Activated naive CD4-positive, alpha-beta T cell treated with anti-CD3 and anti-CD28 coated beads, Interleukin-2, amount 50 U/mL, for 16 hours (primary cell): Measurements from ENCODE around the gene CD47.

Source experiments
- DNase-seq: peaks from one replicate; pipeline ENCODE4 v3.0.0-alpha.2; 2020

CD47 gene

DNA sequence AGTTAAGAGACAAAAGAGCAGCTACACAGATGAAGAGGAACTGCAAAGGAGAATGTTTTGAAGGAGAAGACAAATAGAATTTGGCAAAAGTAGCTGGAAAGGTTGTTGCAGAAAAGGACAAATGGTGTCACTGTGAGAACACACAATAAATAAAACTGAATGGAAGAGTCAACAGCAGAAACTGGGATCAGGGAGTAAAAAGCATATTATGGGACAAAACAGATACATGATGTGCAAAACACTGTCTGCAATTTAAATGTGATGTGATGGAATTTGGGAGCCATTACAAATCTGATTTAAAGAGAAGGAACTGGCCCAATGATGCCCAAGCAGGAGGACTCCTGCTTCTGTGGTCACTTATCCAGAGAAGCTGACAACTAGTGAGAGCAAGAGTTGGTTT, 46.1 kb downstream of the CD47 start:
- DNase-seq = no peak

- no peak for DNase-seq
Observed at GRCh38 chr3:108042300-108042699, 48.5 kb downstream of the CD47 start.

GRCh38 chr3:108041253-108041652, 49.6 kb downstream of the CD47 start:
- no peak for DNase-seq

DNA sequence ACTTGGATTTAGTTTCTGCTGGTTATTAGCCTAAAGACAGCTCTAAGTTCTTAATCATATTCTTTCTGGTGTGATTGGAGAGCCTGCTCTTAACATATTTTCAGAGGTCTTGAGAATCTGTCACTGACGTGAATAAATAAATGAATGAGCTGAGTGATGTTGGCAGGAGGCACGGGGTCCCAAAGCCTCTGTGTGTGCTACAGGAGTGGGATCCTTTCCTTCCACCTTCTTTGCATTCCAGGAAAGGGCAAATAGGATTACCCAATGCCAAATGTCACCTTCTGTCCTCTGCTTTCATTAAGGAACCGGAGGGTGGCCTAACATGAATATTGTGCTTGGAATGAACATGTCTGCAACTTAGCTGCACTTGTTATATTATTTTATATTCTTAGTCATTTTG, 53.1 kb downstream of the CD47 start:
- DNase-seq = no peak

DNA sequence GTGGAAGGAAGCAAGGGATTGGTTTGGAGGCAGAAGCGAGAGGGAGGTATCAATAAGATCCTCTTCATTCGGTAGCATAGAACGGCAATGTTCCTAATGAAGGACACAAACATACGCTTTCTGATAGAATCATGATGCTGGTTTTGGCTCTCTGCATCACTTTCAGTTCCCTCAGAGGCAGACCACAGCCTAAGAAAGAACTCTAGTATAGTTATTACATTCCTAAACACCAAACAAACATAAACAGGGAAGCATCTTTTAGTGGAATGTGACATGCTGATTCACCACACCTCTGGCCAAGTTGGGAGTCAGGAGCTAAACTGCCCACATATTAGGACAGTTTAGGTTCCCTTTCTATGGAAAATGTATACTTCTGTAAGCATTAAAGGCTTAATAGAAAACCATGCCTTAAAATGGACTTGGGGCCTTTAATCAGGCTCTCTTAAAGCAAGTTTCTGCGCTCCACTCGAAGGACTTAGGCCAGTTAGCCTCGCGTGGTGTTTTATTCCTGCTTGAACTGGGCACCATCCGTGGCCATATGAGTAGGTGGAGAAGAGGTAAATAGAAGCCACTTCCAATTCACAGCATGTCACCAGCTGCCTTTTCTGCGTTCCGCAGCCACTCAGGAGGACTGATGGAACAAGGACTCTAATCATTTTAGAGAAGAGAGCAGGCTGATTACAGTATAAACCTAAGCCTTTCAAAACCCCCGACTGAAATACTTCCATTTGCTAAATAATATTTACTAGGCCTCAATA, 53.7 kb downstream of the CD47 start:
- no peak for DNase-seq

DNA sequence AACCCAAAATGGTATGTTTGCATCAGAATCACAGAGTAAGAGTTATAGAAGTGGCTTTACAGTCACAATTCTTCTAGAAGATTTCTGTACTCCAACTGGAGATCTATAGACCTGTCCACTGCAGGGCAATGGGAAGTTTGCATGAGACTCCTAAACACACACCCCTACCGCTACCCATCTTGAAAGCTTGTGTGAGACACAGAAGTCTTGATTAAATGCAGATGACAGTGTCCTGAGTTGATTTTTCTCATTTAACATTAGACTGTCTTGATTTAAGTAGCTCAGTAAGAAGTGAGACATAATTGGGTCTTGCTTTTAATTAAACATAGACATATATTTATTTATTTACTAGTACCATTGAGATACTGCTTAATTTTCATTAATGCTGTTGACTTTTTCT, 54.4 kb downstream of the CD47 start:
- DNase-seq = no peak

DNA sequence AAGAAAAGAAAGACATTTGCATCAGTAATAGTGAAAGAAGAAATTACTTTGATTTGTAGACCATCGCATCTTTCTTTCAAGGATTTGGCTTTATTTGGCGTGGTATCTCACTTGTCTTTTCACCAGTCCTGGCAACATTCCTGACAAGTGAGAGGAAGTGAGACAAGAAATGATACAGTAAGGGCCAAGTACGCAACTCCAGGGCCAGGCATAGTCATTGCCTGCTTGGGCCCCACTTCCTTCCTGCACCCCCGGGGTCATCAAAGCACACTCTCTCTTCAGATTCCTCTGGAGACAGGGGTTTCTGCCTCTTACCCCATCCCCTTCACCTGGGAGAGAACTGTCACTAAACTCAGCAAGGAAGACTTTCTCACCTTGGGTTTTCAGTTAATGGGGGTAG, 55.1 kb downstream of the CD47 start:
- DNase-seq = no peak

- no peak for DNase-seq
Observed at GRCh38 chr3:108031895-108032294, 58.9 kb downstream of the CD47 start.

GRCh38 chr3:108030960-108031359, 59.9 kb downstream of the CD47 start:
- no peak for DNase-seq

DNA sequence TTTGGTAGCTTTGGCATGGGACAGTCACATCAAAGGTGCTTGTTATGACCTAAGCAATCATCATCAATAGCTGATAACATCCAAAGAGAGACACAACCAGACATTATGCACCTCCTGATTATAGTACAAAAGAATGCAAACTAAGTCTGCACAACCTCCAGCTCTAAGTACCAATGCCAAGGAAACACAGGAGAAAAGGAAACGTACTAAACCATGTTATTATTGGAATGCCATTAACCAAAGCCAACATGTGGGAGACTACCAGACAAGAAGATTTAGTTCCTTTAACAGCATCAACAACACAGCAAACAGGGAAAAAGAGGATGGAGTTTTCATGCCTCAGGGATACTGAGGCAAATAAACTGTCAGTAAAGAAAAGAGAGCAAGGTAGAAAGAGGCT, 61.4 kb downstream of the CD47 start:
- DNase-seq = no peak

GRCh38 chr3:108028896-108029295, 61.9 kb downstream of the CD47 start:
- DNase-seq = no peak

DNA sequence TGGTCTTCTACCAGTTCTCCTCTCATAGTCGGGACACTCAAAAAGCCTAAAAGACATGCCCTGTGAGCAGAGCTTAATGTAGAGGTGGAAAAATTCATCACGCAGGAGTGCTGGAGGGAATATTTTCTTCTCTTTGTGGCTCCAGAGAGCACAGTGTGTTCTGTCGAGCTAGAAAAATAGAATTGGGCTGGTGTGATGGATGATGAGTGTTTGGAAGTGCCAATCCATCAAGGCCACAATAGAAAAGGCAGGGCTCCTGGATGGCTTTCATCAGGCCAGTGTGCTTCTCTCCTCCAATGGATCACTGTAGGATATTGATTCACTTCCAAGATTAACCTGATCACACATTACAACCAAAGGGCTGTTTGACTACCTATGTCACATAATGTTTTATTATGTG, 65.7 kb downstream of the CD47 start:
- no peak for DNase-seq

DNA sequence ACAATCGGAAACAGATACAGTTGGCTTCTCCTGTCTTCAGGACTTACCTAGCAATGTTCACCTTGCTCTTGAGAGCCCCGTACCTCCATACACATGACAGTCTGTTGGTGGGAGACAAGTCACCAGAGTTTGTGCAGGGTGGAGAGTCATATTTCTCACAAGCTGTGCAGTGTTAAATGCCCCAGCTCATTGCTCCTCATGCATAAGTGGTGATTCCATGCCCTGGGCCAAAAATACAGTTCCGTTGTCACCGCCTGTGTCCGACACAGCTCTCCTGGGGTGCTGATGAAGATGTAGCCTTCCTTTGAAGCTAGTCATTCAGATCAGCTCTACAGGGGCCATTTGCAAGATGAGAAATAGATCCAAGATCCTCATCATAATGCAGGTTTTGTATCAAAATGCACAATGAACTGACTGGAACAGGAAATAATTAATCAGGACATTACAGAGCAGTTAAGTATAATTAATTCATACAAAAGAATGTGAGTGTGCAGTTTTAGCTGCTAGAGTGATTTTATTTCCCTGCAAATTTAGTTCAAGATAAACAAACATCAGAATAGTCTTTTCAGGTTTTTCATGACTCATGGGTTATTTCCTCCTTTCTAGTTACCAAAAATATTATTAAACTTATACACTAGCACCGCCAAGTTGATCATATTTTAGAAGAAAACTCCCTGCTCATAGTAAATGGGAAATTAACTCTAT, 66.5 kb downstream of the CD47 start:
- no peak for DNase-seq

DNA sequence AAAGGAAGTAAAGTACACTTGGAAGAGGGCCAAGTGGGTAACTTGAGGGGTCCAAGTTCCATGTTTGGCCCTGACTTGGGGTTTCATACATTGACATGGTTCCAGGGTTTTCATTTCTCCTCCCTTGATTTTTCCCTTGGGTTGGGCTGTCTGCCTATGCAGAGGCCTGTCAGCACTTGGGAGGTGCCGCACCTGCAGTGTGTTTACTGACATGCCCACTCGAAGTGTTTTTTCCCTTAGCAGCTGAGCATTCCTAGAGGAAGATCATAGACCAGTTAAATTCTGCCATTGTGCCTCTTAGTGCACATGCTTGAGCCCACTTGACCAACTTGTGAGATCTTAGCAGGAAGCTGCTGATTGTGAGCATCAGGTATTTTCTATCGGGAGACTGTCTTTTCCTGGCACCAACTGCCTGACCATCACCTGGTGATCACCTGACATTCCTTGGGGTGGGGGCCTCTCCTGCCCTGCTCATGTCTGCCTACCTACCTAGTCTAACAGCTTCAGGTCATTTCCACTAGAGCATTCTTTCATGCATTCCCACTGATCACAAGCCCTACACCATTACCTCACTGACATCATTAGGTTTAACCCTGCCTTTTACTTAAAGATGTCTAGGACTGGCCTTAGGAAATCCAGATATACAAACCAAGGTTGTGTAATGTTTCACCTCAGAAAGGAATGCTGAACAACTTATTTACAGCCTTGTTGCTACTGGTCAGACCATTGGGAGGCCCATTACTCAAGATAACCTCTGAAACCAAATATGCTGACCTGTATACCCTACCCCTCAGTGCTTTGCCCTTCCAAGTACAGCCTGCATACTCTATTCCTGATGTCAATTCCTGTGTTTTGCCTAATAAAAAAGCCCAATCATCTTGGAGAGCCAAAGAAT, 68.3 kb downstream of the CD47 start:
- no peak for DNase-seq

DNA sequence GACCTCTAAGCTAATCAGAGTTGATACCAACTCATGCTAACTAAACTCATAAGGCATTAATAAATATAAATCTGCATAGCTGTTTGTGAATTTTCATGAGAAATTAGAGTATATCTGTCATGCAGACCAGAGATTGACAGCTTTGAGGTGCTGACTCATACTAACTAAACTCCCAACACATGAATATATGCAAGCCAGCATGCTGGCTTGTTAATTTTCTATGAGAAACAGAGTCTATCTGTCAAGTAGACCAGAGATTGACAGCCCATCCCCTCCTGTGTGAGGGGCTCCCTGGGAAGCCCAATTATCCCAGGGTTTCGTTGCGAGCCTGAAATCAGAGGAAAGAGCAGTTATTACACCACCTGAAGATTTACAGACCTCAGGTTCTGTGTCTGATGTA, 69.3 kb downstream of the CD47 start:
- DNase-seq = no peak

GRCh38 chr3:108021131-108021530, 69.7 kb downstream of the CD47 start:
- DNase-seq = no peak

DNA sequence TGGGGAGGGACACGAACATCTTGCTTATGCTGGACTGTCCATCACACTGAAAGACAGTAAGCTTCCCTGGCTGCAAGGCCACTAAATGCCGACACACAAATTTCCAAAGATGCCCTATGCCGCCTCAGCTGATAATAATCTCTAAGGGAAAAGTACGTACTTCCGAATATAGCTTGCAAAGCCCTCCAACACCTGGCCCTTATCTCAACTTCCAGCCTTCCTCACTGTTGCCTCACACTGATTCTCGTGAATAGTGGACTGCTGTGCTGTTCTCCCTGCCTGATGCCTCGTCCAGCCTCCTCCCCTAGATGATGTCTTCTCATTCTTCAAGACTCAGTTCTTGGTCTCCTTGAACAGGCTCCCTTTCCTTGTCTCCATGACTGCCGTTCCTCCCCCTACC, 72.3 kb downstream of the CD47 start:
- DNase-seq = no peak

DNA sequence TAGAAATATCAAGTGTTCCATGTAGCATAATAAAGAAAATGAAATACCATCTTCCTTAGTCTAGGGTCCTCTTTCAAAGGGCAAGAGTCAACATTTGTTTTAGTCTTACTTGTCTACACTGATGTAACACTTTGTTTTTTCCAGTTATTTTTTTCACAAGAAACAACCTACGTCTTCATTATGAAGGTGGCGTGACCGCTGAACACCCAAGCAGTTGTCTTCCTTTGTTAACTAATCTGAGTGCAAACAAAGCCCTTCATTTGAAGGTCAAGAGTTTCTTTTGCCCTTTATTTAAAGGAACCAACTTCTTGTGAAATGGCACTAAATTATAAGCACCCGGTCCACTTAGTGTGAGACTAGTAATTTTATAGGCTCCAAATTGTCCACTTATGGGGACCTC, 73.2 kb downstream of the CD47 start:
- DNase-seq = no peak

- DNase-seq = no peak
Observed at GRCh38 chr3:108014943-108015342, 75.9 kb downstream of the CD47 start.

GRCh38 chr3:108013141-108014055, 77.4 kb downstream of the CD47 start:
- no peak for DNase-seq

- no peak for DNase-seq
Observed at GRCh38 chr3:108012304-108012703, 78.5 kb downstream of the CD47 start.

- no peak for DNase-seq
Observed at GRCh38 chr3:108011616-108012015, 79.2 kb downstream of the CD47 start.
